ENCODE measurements around the gene MAGEA9.
"Not testable (repeated sequence)": the region's sequence is repeated elsewhere in the genome, so short reads cannot be mapped to it uniquely, and the experiment has no call there.

The MAGEA9 gene

GRCh38 chrX:149781727-149782126, at the start of gene MAGEA9:
TSS of gene MAGEA9 (plus strand) at chrX:149781930. CDS start at chrX:149786211, 4,281 bp downstream.
- not testable (repeated sequence) for H3K36me3 ChIP-seq (ENCODE audit: insufficient read depth, low read length); H3K27ac ChIP-seq (ENCODE audit: low read depth, low read length); H3K4me3 ChIP-seq (ENCODE audit: low read depth in 1 of 2, low read length in 2 of 2); H3K27me3 ChIP-seq (ENCODE audit: control insufficient read depth in 1 of 2, insufficient read depth in 2 of 2, low read length in 2 of 2); H3K9me3 ChIP-seq (ENCODE audit: low read length); H3K9ac ChIP-seq (ENCODE audit: low read length); H3K4me1 ChIP-seq (ENCODE audit: insufficient read depth, low read length)

GRCh38 chrX:149742269-149742668, 39.5 kb upstream of the MAGEA9 start:
- H3K36me3 ChIP-seq (ENCODE audit: insufficient read depth, low read length); H3K27me3 ChIP-seq (ENCODE audit: control insufficient read depth in 1 of 2, insufficient read depth in 2 of 2, low read length in 2 of 2); H3K4me3 ChIP-seq (ENCODE audit: low read depth in 1 of 2, low read length in 2 of 2); H3K4me1 ChIP-seq (ENCODE audit: insufficient read depth, low read length); H3K9ac ChIP-seq (ENCODE audit: low read length); H3K27ac ChIP-seq (ENCODE audit: low read depth, low read length); H3K9me3 ChIP-seq (ENCODE audit: low read length): not testable (repeated sequence)

- H3K4me1 ChIP-seq (ENCODE audit: insufficient read depth, low read length); H3K36me3 ChIP-seq (ENCODE audit: insufficient read depth, low read length); H3K9me3 ChIP-seq (ENCODE audit: low read length); H3K4me3 ChIP-seq (ENCODE audit: low read depth in 1 of 2, low read length in 2 of 2); H3K9ac ChIP-seq (ENCODE audit: low read length); H3K27ac ChIP-seq (ENCODE audit: low read depth, low read length); H3K27me3 ChIP-seq (ENCODE audit: control insufficient read depth in 1 of 2, insufficient read depth in 2 of 2, low read length in 2 of 2): not testable (repeated sequence)
Measured at GRCh38 chrX:149746390-149747007, 35.2 kb upstream of the MAGEA9 start.

GRCh38 chrX:149757206-149758067, 24.3 kb upstream of the MAGEA9 start:
- Histone ChIP-seq H3K27me3 (ENCODE audit: control insufficient read depth in 1 of 2, insufficient read depth in 2 of 2, low read length in 2 of 2) (no peaks in the 10 kb centered on the region), H3K4me1 (ENCODE audit: insufficient read depth, low read length) (no peaks in the 10 kb centered on the region), H3K36me3 (ENCODE audit: insufficient read depth, low read length) (no peaks in the 10 kb centered on the region), H3K9me3 (ENCODE audit: low read length) (no peaks in the 10 kb centered on the region), H3K4me3 (ENCODE audit: low read depth in 1 of 2, low read length in 2 of 2) (no peak overlapping the region), H3K9ac (ENCODE audit: low read length) (no peak overlapping the region), H3K27ac (ENCODE audit: low read depth, low read length) (no peak overlapping the region)

- Histone ChIP-seq H3K27ac (ENCODE audit: low read depth, low read length) (no peak overlapping the region), H3K36me3 (ENCODE audit: insufficient read depth, low read length) (no peaks in the 10 kb centered on the region), H3K4me1 (ENCODE audit: insufficient read depth, low read length) (no peaks in the 10 kb centered on the region), H3K4me3 (ENCODE audit: low read depth in 1 of 2, low read length in 2 of 2) (no peak overlapping the region), H3K9ac (ENCODE audit: low read length) (no peak overlapping the region), H3K27me3 (ENCODE audit: control insufficient read depth in 1 of 2, insufficient read depth in 2 of 2, low read length in 2 of 2) (no peaks in the 10 kb centered on the region), H3K9me3 (ENCODE audit: low read length) (no peaks in the 10 kb centered on the region)
Measured at GRCh38 chrX:149758068-149758714, 23.5 kb upstream of the MAGEA9 start.

GRCh38 chrX:149758715-149759078, 23.0 kb upstream of the MAGEA9 start:
- not testable (repeated sequence) for H3K4me1 ChIP-seq (ENCODE audit: insufficient read depth, low read length); H3K36me3 ChIP-seq (ENCODE audit: insufficient read depth, low read length); H3K9ac ChIP-seq (ENCODE audit: low read length); H3K27ac ChIP-seq (ENCODE audit: low read depth, low read length); H3K27me3 ChIP-seq (ENCODE audit: control insufficient read depth in 1 of 2, insufficient read depth in 2 of 2, low read length in 2 of 2); H3K9me3 ChIP-seq (ENCODE audit: low read length); H3K4me3 ChIP-seq (ENCODE audit: low read depth in 1 of 2, low read length in 2 of 2)

GRCh38 chrX:149759824-149760223, 21.9 kb upstream of the MAGEA9 start:
- Histone ChIP-seq H3K27me3 (ENCODE audit: control insufficient read depth in 1 of 2, insufficient read depth in 2 of 2, low read length in 2 of 2) (no peaks in the 10 kb centered on the region), H3K36me3 (ENCODE audit: insufficient read depth, low read length) (no peaks in the 10 kb centered on the region), H3K9ac (ENCODE audit: low read length) (no peak overlapping the region), H3K4me3 (ENCODE audit: low read depth in 1 of 2, low read length in 2 of 2) (no peak overlapping the region), H3K4me1 (ENCODE audit: insufficient read depth, low read length) (no peaks in the 10 kb centered on the region), H3K27ac (ENCODE audit: low read depth, low read length) (no peak overlapping the region), H3K9me3 (ENCODE audit: low read length) (no peaks in the 10 kb centered on the region)

GRCh38 chrX:149760965-149761364, 20.8 kb upstream of the MAGEA9 start:
- H3K4me3 ChIP-seq (ENCODE audit: low read depth in 1 of 2, low read length in 2 of 2) = no peak overlapping the region
- H3K27me3 ChIP-seq (ENCODE audit: control insufficient read depth in 1 of 2, insufficient read depth in 2 of 2, low read length in 2 of 2) = no peaks in the 10 kb centered on the region
- H3K9me3 ChIP-seq (ENCODE audit: low read length) = no peaks in the 10 kb centered on the region
- no peaks in the 10 kb centered on the region for H3K36me3 ChIP-seq (ENCODE audit: insufficient read depth, low read length)
- no peaks in the 10 kb centered on the region for H3K4me1 ChIP-seq (ENCODE audit: insufficient read depth, low read length)
- no peak overlapping the region for H3K9ac ChIP-seq (ENCODE audit: low read length)
- H3K27ac ChIP-seq (ENCODE audit: low read depth, low read length) = no peak overlapping the region

GRCh38 chrX:149761858-149762674, 19.7 kb upstream of the MAGEA9 start:
- H3K36me3 ChIP-seq (ENCODE audit: insufficient read depth, low read length); H3K27me3 ChIP-seq (ENCODE audit: control insufficient read depth in 1 of 2, insufficient read depth in 2 of 2, low read length in 2 of 2); H3K9ac ChIP-seq (ENCODE audit: low read length); H3K4me1 ChIP-seq (ENCODE audit: insufficient read depth, low read length); H3K27ac ChIP-seq (ENCODE audit: low read depth, low read length); H3K4me3 ChIP-seq (ENCODE audit: low read depth in 1 of 2, low read length in 2 of 2); H3K9me3 ChIP-seq (ENCODE audit: low read length): not testable (repeated sequence)

GRCh38 chrX:149762696-149763614, 18.8 kb upstream of the MAGEA9 start:
- H3K27me3 ChIP-seq (ENCODE audit: control insufficient read depth in 1 of 2, insufficient read depth in 2 of 2, low read length in 2 of 2) = no peaks in the 10 kb centered on the region
- H3K36me3 ChIP-seq (ENCODE audit: insufficient read depth, low read length) = no peaks in the 10 kb centered on the region
- H3K4me3 ChIP-seq (ENCODE audit: low read depth in 1 of 2, low read length in 2 of 2) = no peak overlapping the region
- H3K27ac ChIP-seq (ENCODE audit: low read depth, low read length) = no peak overlapping the region
- H3K9ac ChIP-seq (ENCODE audit: low read length) = no peak overlapping the region
- H3K9me3 ChIP-seq (ENCODE audit: low read length) = no peaks in the 10 kb centered on the region
- no peaks in the 10 kb centered on the region for H3K4me1 ChIP-seq (ENCODE audit: insufficient read depth, low read length)
